GM21529 (cell line): ENCODE results near the gene KPNA4.
A peak's percentile ranks its signal among the peaks of the same experiment; 100 is the strongest.
"Not testable (repeated sequence)": the region's sequence is repeated elsewhere in the genome, so short reads cannot be mapped to it uniquely, and the experiment has no call there.

Experiments
- ATAC-seq: cut with Tn5 transposase; IDR thresholded peaks from one replicate; pipeline ENCODE4 v1.9.1; 2021; ENCODE audit not compliant: unreplicated experiment

The KPNA4 gene

DNA sequence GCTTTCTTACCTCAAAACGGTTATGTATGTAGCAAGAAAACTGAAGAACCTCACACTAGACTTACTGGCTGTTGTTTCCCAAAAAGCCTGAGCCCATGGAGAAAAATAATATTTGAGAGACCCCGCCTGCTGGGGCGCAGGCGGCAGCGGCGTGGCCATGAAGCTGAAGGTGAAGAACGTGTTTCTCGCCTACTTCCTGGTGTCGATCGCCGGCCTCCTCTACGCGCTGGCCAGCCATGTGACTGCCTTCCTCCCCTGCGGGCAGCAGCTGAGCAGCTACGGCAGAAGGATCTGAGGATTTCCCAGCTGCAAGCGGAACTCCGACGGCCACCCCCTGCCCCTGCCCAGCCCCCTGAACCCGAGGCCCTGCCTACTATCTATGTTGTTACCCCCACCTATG lies 113.1 kb downstream of the KPNA4 start:
- ATAC-seq, result not testable (repeated sequence)

DNA sequence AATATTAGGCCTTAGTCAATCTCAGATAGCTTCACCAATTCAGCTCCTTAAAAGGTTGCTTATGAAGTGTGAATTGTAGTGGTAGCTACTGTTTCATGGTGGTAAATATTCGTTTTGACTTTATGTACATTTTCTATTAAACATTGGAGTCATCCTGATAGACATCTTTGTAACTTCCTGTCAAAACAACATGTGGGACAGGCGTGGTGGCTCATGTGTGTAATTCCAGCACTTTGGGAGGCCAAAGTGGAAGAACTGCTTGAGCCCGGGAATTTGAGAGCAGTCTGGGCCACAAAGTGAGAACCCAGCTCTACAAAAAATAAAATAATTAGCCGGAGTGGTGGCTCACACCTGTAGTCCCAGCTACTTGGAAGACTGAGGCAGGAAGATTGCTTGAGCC lies 113.8 kb downstream of the KPNA4 start:
- no peak for ATAC-seq

DNA sequence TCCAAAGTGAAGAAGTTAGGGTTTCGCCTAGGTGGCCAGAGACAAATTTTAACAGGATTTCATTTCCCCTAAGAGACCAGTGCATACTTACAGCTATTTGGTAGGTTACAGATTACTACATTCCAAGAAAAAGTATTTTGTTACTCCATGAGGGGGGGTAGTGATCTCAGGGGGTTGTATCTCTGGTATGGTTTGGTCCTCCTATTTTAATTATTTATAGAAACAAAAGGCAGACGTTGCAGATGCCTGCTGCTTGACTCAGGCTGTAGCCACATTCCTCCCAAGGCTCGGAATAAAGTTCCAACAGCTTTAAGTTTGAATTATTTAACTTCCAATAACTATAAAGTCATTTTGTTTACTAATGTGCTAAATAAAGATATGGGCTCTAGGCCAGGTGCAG lies 114.5 kb downstream of the KPNA4 start:
- no peak for ATAC-seq

DNA sequence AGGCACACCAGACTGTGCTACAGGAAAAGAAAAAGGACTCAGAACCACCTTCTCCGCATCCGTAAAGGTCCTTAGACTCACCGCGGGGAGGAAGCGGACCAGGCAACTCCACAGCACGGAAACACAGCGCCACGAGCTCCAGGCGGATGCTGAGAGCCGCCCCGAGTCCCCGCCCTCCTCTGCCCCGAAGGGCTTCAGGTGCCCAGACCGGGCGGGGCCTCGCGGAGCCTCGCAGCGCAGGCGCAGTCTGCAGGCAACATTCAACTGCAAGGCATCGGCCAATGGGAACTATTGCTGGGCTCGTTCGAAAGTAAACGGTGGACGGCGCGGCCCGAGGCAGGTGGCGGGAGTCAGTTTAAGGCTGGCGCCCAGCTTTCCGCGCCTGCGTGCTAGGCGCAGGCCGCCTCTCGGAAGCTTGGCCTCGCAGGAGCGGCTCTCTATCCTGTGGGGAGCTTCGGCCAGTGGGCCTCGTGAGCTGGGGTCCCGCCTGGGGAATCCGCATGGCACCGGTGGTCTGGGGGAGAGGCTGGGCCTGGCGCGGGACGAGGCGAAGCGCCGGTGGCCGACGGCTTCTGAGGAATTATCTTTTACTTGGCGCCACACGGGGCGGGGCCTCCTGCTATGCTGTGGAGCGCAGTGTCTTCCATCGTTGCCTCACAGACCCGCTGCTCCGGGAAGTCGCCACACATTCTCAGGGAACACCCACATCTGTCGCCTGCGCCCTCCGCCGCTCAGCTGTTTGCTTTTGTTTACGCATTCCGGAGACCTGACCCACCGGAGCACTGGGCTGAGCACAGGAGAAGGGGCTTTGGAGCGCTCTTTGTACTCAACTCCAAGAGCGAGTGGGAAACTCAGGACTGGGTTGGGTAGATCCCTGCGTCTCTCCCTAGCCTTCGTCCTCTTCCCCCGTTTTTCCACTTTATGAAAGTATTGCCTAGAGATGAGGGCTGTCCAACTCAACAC lies 115.5 kb downstream of the KPNA4 start, which contains the start of gene TRIM59:
Gene TRIM59 (minus strand): TSS at position 151 of the 963 bp plus-strand sequence. CDS start 10,603 bp downstream, outside the sequence.
- ATAC-seq, result peak; percentile 93

DNA sequence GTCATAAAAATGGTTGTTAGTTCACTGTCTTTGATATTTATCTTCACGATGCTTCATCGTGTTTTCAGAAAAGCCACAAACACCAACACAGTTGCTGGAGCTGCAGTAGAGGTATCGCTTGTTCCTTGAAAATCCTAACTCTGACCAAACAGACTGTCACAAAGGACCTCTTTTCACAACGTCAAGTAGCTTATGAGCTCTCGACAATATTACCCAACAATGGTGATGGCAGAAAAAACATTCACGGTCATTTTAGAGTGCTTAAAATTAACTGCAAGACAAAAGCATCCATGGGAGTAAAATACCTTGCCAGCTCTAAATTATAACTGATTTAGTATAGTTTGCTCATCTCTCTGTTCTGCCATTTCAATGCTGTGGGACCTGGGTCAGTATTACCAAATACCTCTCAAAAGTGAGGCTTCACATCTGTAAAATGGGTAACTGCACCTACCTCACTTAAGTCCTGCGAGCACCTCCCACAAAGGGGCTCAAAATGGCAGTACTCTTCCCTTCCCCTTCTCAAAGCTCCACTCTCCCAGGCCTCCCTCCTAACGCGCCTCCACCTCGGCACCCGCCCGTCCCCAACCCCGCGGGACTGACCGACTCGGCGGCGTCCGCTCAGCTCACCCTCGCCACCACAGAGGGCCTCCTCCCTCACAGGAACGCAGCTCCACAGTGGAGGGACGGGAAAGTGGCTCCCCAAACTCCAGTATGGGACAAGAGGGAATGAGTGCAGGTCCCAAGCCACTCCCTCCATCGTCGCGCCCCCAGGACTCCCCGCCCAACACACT lies 116.3 kb downstream of the KPNA4 start:
- ATAC-seq, result peak; percentile 45

DNA sequence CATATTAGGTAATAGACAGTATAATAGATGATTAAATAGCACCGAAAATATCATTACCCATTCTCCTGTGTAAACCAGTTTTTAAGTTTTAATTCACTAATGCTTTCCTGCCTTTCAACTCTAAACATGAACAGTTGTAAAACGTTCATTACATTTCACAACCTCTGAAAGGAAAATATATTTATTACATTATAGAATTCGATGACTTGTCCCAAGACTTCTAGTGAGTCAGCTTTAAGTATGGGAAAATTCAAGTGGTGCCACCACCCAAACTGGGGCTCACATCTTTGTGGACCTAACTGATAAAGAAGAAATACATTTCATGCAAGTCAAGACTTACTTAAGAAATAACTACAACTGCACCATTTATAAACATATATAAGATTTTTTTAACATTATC lies 117.8 kb downstream of the KPNA4 start:
- ATAC-seq, result no peak

DNA sequence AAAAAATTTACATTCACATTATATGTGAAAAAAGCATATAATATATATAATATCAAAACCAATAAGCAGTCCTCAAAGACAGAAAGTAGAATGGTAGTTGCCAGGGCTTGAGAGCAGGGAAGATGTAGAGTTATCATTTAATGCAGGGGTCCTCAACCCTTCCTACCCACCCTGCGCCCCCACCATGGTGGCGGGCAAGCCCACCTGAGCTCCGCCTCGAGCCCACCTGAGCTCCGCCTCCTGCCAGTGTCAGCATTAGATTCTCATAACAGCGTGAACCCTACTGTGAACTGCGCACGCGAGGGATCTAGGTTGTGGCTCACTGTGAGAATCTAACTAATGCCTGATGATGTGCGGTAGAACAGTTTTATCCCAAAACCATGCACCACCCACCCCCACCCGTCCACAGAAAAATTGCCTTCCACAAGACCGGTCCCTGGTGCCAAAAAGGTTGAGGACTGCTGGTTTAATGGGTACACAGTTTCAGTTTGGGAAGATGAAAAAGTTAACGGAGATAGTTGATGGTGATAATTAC lies 118.8 kb downstream of the KPNA4 start:
- ATAC-seq, result no peak

DNA sequence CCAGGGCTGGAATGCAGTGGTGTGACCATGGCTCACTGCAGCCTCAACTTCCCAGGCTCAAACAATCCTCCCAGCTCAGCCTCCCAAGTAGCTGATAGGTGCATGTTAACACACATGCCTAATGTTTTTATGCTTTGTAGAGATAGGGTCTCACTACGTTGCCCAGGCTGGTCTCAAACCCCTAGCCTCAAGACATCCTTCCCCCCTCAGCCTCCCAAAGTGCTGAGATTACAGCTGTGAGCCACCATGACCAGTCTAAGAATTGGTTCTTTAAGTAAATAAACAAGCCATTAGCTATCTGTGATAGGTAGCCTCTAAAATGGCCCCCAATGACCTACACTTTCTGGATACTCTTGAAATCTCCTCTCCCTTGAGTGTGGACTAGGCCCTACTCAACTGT lies 119.5 kb downstream of the KPNA4 start:
- ATAC-seq, result no peak
